Activated T-cell treated with anti-CD3 and anti-CD28 coated beads, Interleukin-2, amount 50 U/mL, for 72 hours (primary cell): ENCODE data around the gene ELMO2. TPM values are rescaled to one million over a fixed set of nuclear protein-coding genes. Genes with fewer than 3 reads are reported as not detected.

Experiments used
- ATAC-seq, 2 donors: fragments of 150-1000 bp; cut with Tn5 transposase; replicated peaks in 1 of 2; 2 replicates each; pipeline ENCODE4 v1.10.0; 2021; ENCODE audit warnings: moderate library complexity in 2 of 2, mild to moderate bottlenecking in 1 of 2
- DNase-seq, 2 donors: peaks; one replicate each; pipeline ENCODE4 v3.0.0; 2021 to 2022; ENCODE audit warnings: mixed read lengths in 1 of 2
- H3K27ac Mint-ChIP-seq: one replicate; pipeline ENCODE4 v1.8.0; 2022; ENCODE audit warnings: mild to moderate bottlenecking, moderate library complexity, mixed read lengths
- H3K27me3 Mint-ChIP-seq: one replicate; pipeline ENCODE4 v1.8.0; 2022; ENCODE audit warnings: low read depth, mixed read lengths
- H3K36me3 Mint-ChIP-seq, 2 donors: one replicate each; pipeline ENCODE4 v1.8.0; 2022; ENCODE audit warnings: mixed read lengths in 2 of 2, mild to moderate bottlenecking in 1 of 2; ENCODE audit not compliant: insufficient read depth in 2 of 2
- H3K4me1 Mint-ChIP-seq: one replicate; pipeline ENCODE4 v1.8.0; 2022; ENCODE audit warnings: low read depth, mixed read lengths
- H3K4me3 Mint-ChIP-seq, 2 donors: one replicate each; pipeline ENCODE4 v1.8.0; 2022; ENCODE audit warnings: mild to moderate bottlenecking in 2 of 2, mixed read lengths in 2 of 2, moderate library complexity in 2 of 2
- H3K9me3 Mint-ChIP-seq, 2 donors: one replicate each; pipeline ENCODE4 v1.8.0; 2022; ENCODE audit warnings: mixed read lengths in 2 of 2
- total RNA-seq, 2 donors: library from RNA; stranded (reverse); gene quantifications; one replicate each; pipeline ENCODE4 v1.2.3, GENCODE V29; 2022

Gene ELMO2
- total RNA-seq, 2 donors from 2014 or later, result 63.9 to 90.5 TPM

GRCh38 chr20:46339037-46339436, 67.4 kb downstream of the ELMO2 start:
- Mint-ChIP-seq H3K27me3 (peaks cover 24% of the 10 kb centered on the region), H3K9me3 (no peaks in the 10 kb centered on the region), H3K36me3 (no peaks in the 10 kb centered on the region), H3K4me1 (peaks cover 14% of the 10 kb centered on the region), H3K4me3 (no peak overlapping the region), H3K27ac (no peak overlapping the region)
- no peak for DNase-seq
- ATAC-seq, result no peak

DNA sequence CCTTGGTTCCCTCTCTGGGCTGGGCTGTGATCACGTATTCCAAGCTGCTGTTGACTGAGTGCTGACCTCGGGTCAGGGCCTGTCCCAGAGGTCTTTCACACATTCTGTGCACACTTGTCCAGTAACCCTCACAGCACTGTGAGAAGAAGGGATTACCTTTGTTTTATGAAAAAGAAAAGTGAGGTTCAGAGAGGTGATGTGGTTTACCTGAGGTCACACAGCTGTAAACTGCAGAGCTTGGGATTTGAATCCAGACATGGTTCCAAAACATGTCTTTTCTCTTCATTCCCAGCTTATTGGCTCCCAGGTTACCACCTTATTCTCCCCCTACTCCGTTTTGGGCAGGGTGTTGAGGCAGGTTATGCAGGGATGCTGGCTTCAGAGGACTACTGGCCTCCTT, 69.7 kb downstream of the ELMO2 start:
- no peaks in the 10 kb centered on the region for H3K4me1 Mint-ChIP-seq

GRCh38 chr20:46334303-46334904, 72.0 kb downstream of the ELMO2 start:
- no peaks in the 10 kb centered on the region for H3K4me1 Mint-ChIP-seq
- H3K9me3 Mint-ChIP-seq, result no peaks in the 10 kb centered on the region
- DNase-seq (no peak), ATAC-seq (no peak)
- H3K27me3 Mint-ChIP-seq, result peaks cover 21% of the 10 kb centered on the region
- no peak overlapping the region for H3K4me3 Mint-ChIP-seq
- H3K27ac Mint-ChIP-seq, result no peak overlapping the region
- H3K36me3 Mint-ChIP-seq, result no peaks in the 10 kb centered on the region

More for the DNA sequence above, 69.7 kb downstream of the ELMO2 start:
- no peak overlapping the region for H3K27ac Mint-ChIP-seq
- no peaks in the 10 kb centered on the region for H3K36me3 Mint-ChIP-seq
- no peak for DNase-seq
- no peak overlapping the region for H3K4me3 Mint-ChIP-seq
- no peak for ATAC-seq
- H3K9me3 Mint-ChIP-seq, result no peaks in the 10 kb centered on the region
- H3K27me3 Mint-ChIP-seq, result peaks cover 16% of the 10 kb centered on the region

- Mint-ChIP-seq H3K9me3 (no peaks in the 10 kb centered on the region), H3K27me3 (peaks cover 24% of the 10 kb centered on the region)
Measured at GRCh38 chr20:46333161-46333991, 73.0 kb downstream of the ELMO2 start.

GRCh38 chr20:46332373-46333160, 73.8 kb downstream of the ELMO2 start:
- Mint-ChIP-seq H3K36me3 (no peaks in the 10 kb centered on the region), H3K4me1 (no peaks in the 10 kb centered on the region), H3K4me3 (no peak overlapping the region), H3K27me3 (peaks cover 24% of the 10 kb centered on the region), H3K27ac (no peak overlapping the region), H3K9me3 (no peaks in the 10 kb centered on the region)
- ATAC-seq (no peak), DNase-seq (no peak)

More at GRCh38 chr20:46333161-46333991, 73.0 kb downstream of the ELMO2 start:
- no peak for DNase-seq
- ATAC-seq, result no peak
- Mint-ChIP-seq H3K36me3 (no peaks in the 10 kb centered on the region), H3K4me1 (no peaks in the 10 kb centered on the region), H3K27ac (no peak overlapping the region), H3K4me3 (no peak overlapping the region)

DNA sequence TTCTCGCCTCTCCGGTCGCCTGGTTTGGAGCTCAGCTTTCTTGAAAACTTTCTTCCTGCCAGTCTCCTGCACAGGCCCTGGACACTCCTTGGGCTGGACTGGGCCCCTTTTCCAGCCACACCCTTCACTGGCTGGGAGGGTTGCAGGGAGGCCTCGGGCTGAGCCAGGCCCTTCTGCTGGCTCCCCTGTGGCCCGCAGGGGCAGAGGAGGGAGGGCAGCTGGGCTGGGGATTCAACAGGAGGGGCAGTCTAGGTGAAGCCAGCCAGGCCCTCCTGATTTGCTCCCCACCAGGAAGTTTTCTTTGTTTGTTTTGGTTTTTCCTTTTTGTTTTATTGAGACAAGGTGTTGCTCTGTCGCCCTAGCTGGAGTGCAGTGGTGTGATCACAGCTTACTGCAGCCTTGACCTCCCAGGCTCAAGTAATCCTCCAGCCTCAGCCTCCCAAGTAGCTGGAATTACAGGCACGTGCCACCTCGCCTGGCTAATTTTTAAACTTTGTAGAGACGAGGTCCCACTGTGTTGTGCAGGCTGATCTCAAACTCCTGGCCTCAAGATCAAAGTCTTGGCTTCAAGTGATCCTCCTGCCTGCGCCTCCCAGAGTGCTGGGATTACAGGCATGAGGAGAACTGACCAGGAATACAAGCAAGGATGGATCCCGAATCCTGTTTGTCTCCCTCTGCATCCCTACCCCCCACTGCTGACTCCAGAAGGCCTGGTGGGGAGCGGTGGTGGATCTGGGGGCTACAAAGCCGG, 74.6 kb downstream of the ELMO2 start:
- Mint-ChIP-seq H3K4me3 (no peak overlapping the region), H3K36me3 (no peaks in the 10 kb centered on the region), H3K9me3 (no peaks in the 10 kb centered on the region), H3K27me3 (peaks cover 24% of the 10 kb centered on the region), H3K4me1 (no peaks in the 10 kb centered on the region), H3K27ac (no peak overlapping the region)
- no peak for ATAC-seq
- no peak for DNase-seq

DNA sequence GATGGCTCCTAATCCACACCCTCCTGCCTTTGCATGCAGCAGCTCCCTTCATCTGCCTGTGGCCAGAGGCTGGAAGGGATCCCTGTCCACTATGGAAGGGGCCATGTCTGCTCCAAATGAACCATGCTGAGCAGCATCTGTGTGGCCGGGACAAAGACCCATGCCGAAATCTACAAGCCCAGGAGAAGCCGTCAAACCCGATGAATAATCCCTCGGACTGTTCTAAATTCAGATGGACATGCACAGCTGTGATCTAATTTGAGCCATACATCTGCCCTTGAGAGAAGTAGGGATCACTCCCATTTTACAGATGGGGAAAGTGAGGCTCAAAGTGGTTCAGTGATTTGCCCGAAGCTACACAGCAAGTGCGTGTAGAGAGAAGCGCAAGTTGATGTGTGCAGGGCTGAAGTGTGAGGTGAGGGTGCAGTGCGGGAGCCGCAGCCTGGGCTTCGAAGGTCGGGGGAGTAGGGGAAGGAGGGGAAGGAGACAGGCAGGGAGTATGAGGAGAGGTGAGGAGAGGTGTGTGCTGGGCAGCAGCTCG, 75.5 kb downstream of the ELMO2 start:
- no peaks in the 10 kb centered on the region for H3K36me3 Mint-ChIP-seq
- no peak overlapping the region for H3K27ac Mint-ChIP-seq
- ATAC-seq, result no peak
- H3K27me3 Mint-ChIP-seq, result peaks cover 24% of the 10 kb centered on the region
- no peaks in the 10 kb centered on the region for H3K9me3 Mint-ChIP-seq
- no peak for DNase-seq
- H3K4me1 Mint-ChIP-seq, result no peaks in the 10 kb centered on the region
- H3K4me3 Mint-ChIP-seq, result no peak overlapping the region

DNA sequence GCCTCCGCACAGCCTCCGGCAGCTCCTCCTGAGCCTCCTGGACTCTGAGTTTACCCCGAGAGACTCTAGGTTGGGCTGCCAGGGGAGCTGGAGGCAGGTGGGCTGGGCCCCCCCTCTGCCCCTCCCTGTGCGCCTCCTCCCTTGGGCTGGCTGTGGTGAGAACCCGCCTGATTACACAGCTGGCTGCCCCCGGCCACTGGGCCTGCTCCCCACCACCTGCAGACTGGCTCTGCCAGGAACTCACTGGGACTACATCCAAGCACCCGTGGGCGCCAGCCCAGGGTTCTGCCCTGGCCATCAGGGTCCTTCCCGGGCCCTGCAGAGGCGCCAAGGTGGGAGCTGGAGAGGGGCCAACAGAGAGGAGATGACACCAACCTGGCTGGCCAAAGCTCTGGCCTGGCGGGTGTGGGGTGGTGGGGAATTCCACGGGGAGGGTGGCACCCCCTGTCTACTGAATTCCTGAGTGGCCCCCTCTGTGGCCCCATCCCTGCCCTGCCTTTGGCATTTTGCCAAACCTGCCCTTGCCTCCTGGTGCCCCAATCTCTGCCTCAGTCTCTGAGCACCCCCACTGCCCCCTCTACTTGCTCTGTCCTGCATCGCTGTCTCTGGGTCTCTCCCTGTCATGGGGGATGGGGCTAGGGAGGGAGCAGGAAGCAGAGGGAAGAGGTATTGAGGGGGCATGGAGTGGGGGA, 76.2 kb downstream of the ELMO2 start:
- Mint-ChIP-seq H3K9me3 (no peaks in the 10 kb centered on the region), H3K27ac (no peak overlapping the region), H3K36me3 (no peaks in the 10 kb centered on the region), H3K27me3 (peaks cover 23% of the 10 kb centered on the region), H3K4me3 (no peak overlapping the region), H3K4me1 (no peaks in the 10 kb centered on the region)
- no peak for ATAC-seq
- no peak for DNase-seq

DNA sequence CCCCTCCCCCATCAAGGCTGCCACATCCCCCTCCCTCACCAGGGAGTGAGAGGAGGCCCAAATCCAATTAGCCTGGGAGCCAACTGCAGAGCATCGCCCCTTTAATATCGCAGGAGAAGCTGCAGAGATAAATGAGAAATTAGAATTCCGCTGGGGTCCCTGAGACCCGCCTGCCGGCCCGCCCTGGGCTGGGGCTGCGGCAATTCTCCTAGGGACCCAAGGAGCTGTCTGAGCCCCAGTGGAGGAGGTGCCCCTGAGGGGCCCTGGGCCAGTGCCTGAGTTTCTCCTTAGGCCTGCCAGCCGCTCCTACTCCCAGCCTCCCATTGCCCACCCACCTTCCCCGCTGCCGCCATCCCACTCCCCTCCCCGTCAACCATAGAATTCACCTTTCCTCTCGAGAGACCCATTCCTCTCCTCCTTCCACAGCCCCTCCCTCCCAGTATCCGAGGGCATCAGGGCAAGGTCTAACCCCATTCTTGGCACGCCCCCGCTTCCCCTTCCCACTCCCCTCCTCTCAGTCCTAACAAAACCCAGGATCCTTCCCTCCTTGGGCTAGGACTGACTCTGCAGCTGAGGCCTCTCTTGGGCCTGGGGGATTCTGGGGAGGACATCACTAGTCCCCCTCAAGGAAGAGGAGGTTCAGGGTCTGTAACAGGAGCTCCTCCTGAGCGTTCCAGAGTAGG, 78.1 kb downstream of the ELMO2 start:
- peaks cover 21% of the 10 kb centered on the region for H3K27me3 Mint-ChIP-seq
- ATAC-seq, result no peak
- H3K9me3 Mint-ChIP-seq, result no peaks in the 10 kb centered on the region
- no peaks in the 10 kb centered on the region for H3K4me1 Mint-ChIP-seq
- DNase-seq, result no peak
- no peaks in the 10 kb centered on the region for H3K36me3 Mint-ChIP-seq
- no peak overlapping the region for H3K4me3 Mint-ChIP-seq
- no peak overlapping the region for H3K27ac Mint-ChIP-seq

DNA sequence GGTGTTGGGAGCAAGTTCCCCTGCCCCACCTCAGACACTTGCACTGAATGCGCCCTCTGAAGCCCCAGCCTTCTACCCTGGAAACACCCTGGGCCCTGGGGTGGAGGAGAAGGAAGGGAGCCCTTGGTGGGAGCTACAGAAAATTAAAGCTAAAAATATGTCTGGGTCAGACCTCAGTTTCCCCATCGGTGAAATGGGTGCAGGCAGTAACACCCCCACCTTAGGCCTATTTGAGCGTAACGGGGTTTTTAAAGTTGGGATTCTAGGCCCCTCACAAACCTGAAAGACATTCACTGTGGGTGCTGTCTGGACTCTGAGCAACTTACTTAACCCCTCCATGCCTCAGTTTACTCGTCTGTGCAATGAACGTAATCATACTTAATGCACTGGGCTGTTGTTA, 78.9 kb downstream of the ELMO2 start:
- Mint-ChIP-seq H3K27ac (no peak overlapping the region), H3K36me3 (no peaks in the 10 kb centered on the region)
- no peak for ATAC-seq

GRCh38 chr20:46325789-46326188, 80.6 kb downstream of the ELMO2 start:
- ATAC-seq (no peak), DNase-seq (no peak)
- Mint-ChIP-seq H3K4me3 (no peak overlapping the region), H3K27ac (no peak overlapping the region), H3K9me3 (no peaks in the 10 kb centered on the region), H3K36me3 (no peaks in the 10 kb centered on the region), H3K4me1 (no peaks in the 10 kb centered on the region), H3K27me3 (peaks cover 34% of the 10 kb centered on the region)

More for the DNA sequence above, 78.9 kb downstream of the ELMO2 start:
- DNase-seq, result no peak
- no peaks in the 10 kb centered on the region for H3K4me1 Mint-ChIP-seq
- peaks cover 22% of the 10 kb centered on the region for H3K27me3 Mint-ChIP-seq
- no peak overlapping the region for H3K4me3 Mint-ChIP-seq
- no peaks in the 10 kb centered on the region for H3K9me3 Mint-ChIP-seq
